MG63 (cell line): Measurements from ENCODE around the gene TRIM37. TPM values are rescaled to one million over a fixed set of nuclear protein-coding genes. Genes with fewer than 3 reads are reported as not detected.
"Not testable (repeated sequence)": the region's sequence is repeated elsewhere in the genome, so short reads cannot be mapped to it uniquely, and the experiment has no call there.

Experiments used
- DNase-seq: peaks from one replicate; pipeline ENCODE4 v3.0.0-alpha.2; 2020
- H3K27me3 ChIP-seq: fragments of 250-450 bp; sonication (Bioruptor Pico); 2 replicates; pipeline ENCODE4 v1.5.1; 2020; ENCODE audit warnings: mild to moderate bottlenecking, moderate library complexity
- H3K36me3 ChIP-seq: fragments of 250-450 bp; sonication (Bioruptor Pico); 2 replicates; pipeline ENCODE4 v1.5.1; 2020; ENCODE audit warnings: mild to moderate bottlenecking, moderate library complexity
- H3K4me3 ChIP-seq: fragments of 250-450 bp; sonication (Bioruptor Pico); 2 replicates; pipeline ENCODE4 v1.5.1; 2020; ENCODE audit warnings: mild to moderate bottlenecking, moderate library complexity
- H3K9me3 ChIP-seq: fragments of 250-450 bp; sonication (Bioruptor Pico); 2 replicates; pipeline ENCODE4 v1.5.1; 2020; ENCODE audit warnings: mild to moderate bottlenecking, moderate library complexity
- total RNA-seq: library from RNA; depleted of rRNA; stranded (reverse); fragments of >200 nt; shearing (Covaris generic); gene quantifications from 2 replicates; pipeline ENCODE4 v1.2.3, GENCODE V29; 2014; ENCODE audit warnings: low replicate concordance; rRNA removed

TRIM37 gene
- total RNA-seq: 9.1 and 10.6 TPM in 2 replicates

- Histone ChIP-seq H3K9me3 (no peaks in the 10 kb centered on the region), H3K27me3 (no peaks in the 10 kb centered on the region), H3K4me3 (peak within 1 kb of the TSS; percentile 96), H3K36me3 (peaks cover 57% of the 10 kb centered on the region)
- peak; percentile 99 for DNase-seq
Observed at GRCh38 chr17:59106463-59107305, at the start of gene TRIM37. TRIM37 (minus strand) TSS chr17:59106880; CDS start chr17:59106461, 419 bp downstream.

GRCh38 chr17:59155439-59156177, 48.9 kb upstream of the TRIM37 start, which contains the start of gene PRR11:
PRR11 (plus strand) TSS chr17:59155746; CDS start chr17:59169753, 14,007 bp downstream.
- Histone ChIP-seq H3K36me3 (peaks cover 20% of the 10 kb centered on the region), H3K9me3 (no peaks in the 10 kb centered on the region), H3K27me3 (no peaks in the 10 kb centered on the region), H3K4me3 (peak within 1 kb of the TSS; percentile 77)
- DNase-seq: peak; percentile 99

- peak; percentile 98 for DNase-seq
- H3K9me3 ChIP-seq: no peaks in the 10 kb centered on the region
- H3K36me3 ChIP-seq: peaks cover 17% of the 10 kb centered on the region
- H3K27me3 ChIP-seq: no peaks in the 10 kb centered on the region
- H3K4me3 ChIP-seq: peak within 1 kb of the TSS; percentile 77
Observed at GRCh38 chr17:59154721-59155438, 48.2 kb upstream of the TRIM37 start, which contains the start of gene SKA2. SKA2 (minus strand) TSS chr17:59155186; CDS start chr17:59155163, 23 bp downstream.

- Histone ChIP-seq H3K4me3 (peak overlapping the region; percentile 77), H3K36me3 (peaks cover 17% of the 10 kb centered on the region), H3K9me3 (no peaks in the 10 kb centered on the region), H3K27me3 (no peaks in the 10 kb centered on the region)
- DNase-seq: peak; percentile 59
Observed at GRCh38 chr17:59154292-59154720, 47.6 kb upstream of the TRIM37 start.

GRCh38 chr17:59152925-59153324, 46.2 kb upstream of the TRIM37 start:
- H3K36me3 ChIP-seq: peaks cover 11% of the 10 kb centered on the region
- DNase-seq: no peak
- H3K4me3 ChIP-seq: peak overlapping the region; percentile 77
- no peaks in the 10 kb centered on the region for H3K27me3 ChIP-seq
- no peaks in the 10 kb centered on the region for H3K9me3 ChIP-seq

- no peaks in the 10 kb centered on the region for H3K27me3 ChIP-seq
Observed at GRCh38 chr17:59151591-59151990, 44.9 kb upstream of the TRIM37 start.

GRCh38 chr17:59151006-59151405, 44.3 kb upstream of the TRIM37 start:
- Histone ChIP-seq H3K9me3 (no peaks in the 10 kb centered on the region), H3K4me3 (no peak overlapping the region), H3K36me3 (peaks cover 9% of the 10 kb centered on the region), H3K27me3 (no peaks in the 10 kb centered on the region)
- no peak for DNase-seq

More at GRCh38 chr17:59151591-59151990, 44.9 kb upstream of the TRIM37 start:
- Histone ChIP-seq H3K36me3 (peaks cover 6% of the 10 kb centered on the region), H3K9me3 (no peaks in the 10 kb centered on the region), H3K4me3 (peak overlapping the region; percentile 77)
- DNase-seq: no peak

GRCh38 chr17:59149841-59150511, 43.3 kb upstream of the TRIM37 start:
- Histone ChIP-seq H3K4me3 (no peak overlapping the region), H3K36me3 (peaks cover 10% of the 10 kb centered on the region), H3K27me3 (no peaks in the 10 kb centered on the region), H3K9me3 (no peaks in the 10 kb centered on the region)
- no peak for DNase-seq

GRCh38 chr17:59149051-59149450, 42.4 kb upstream of the TRIM37 start:
- peak; percentile 58 for DNase-seq
- Histone ChIP-seq H3K27me3 (no peaks in the 10 kb centered on the region), H3K36me3 (peaks cover 16% of the 10 kb centered on the region), H3K4me3 (no peak overlapping the region), H3K9me3 (no peaks in the 10 kb centered on the region)

- DNase-seq: no peak
- H3K27me3 ChIP-seq: no peaks in the 10 kb centered on the region
- H3K9me3 ChIP-seq: no peaks in the 10 kb centered on the region
- H3K36me3 ChIP-seq: peaks cover 25% of the 10 kb centered on the region
- H3K4me3 ChIP-seq: no peak overlapping the region
Observed at GRCh38 chr17:59145571-59146096, 39.0 kb upstream of the TRIM37 start.

GRCh38 chr17:59141860-59142259, 35.2 kb upstream of the TRIM37 start:
- H3K27me3 ChIP-seq: no peaks in the 10 kb centered on the region
- no peak for DNase-seq
- no peak overlapping the region for H3K4me3 ChIP-seq
- H3K36me3 ChIP-seq: peaks cover 22% of the 10 kb centered on the region
- H3K9me3 ChIP-seq: no peaks in the 10 kb centered on the region

- Histone ChIP-seq H3K9me3 (no peaks in the 10 kb centered on the region), H3K27me3 (no peaks in the 10 kb centered on the region), H3K4me3 (no peak overlapping the region), H3K36me3 (peaks cover 18% of the 10 kb centered on the region)
- no peak for DNase-seq
Observed at GRCh38 chr17:59139939-59140338, 33.3 kb upstream of the TRIM37 start.

GRCh38 chr17:59138339-59138738, 31.7 kb upstream of the TRIM37 start:
- H3K27me3 ChIP-seq, H3K36me3 ChIP-seq, DNase-seq, H3K9me3 ChIP-seq, H3K4me3 ChIP-seq: not testable (repeated sequence)

GRCh38 chr17:59131131-59131530, 24.5 kb upstream of the TRIM37 start:
- H3K9me3 ChIP-seq: no peaks in the 10 kb centered on the region; the same call in 1 of the 2 replicates
- no peak for DNase-seq
- no peaks in the 10 kb centered on the region for H3K27me3 ChIP-seq
- no peak overlapping the region for H3K4me3 ChIP-seq
- H3K36me3 ChIP-seq: peaks cover 31% of the 10 kb centered on the region

- H3K4me3 ChIP-seq: no peak overlapping the region
- peaks cover 32% of the 10 kb centered on the region for H3K36me3 ChIP-seq
- no peaks in the 10 kb centered on the region; the same call in 1 of the 2 replicates for H3K9me3 ChIP-seq
- no peaks in the 10 kb centered on the region for H3K27me3 ChIP-seq
- DNase-seq: no peak
Observed at GRCh38 chr17:59129814-59130213, 23.1 kb upstream of the TRIM37 start.
